Measurements from ENCODE around the gene ZNF414.

DNA sequence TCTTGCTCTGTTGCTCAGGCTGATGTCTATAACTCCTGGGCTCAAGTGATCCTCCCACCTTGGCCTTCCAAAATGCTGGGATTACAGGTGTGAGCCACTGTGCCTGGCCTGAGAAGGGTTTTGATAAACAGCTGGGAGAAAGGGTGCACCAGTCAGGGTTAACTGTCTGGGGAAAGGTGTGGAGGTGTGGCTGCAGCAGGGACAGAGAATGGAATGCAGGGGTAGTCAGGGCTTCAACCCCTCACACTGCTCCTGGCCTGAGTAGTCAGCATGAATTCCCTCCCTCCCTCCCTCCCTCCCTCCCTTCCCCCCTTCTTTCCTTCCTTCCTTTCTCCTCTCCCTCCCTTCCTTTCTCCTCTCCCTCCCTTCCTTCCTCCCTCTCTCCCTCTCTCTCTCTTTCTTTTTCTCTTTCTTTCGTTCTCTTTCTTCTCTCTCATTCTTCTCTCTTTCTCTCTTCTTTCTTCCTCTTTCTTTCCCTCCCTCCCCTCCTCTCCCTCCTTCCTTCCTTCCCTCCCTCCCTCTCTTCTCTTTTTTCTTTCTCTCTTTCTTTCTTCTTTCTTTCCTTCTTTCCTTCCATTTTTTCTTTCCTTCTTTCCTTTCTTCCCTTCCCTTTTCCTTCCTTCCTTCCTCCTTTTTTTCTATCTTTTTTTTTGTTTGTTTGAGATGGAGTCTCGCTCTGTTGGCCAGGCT is 47.3 kb upstream of the ZNF414 start:
- TF ChIP-seq, protein P1, sequence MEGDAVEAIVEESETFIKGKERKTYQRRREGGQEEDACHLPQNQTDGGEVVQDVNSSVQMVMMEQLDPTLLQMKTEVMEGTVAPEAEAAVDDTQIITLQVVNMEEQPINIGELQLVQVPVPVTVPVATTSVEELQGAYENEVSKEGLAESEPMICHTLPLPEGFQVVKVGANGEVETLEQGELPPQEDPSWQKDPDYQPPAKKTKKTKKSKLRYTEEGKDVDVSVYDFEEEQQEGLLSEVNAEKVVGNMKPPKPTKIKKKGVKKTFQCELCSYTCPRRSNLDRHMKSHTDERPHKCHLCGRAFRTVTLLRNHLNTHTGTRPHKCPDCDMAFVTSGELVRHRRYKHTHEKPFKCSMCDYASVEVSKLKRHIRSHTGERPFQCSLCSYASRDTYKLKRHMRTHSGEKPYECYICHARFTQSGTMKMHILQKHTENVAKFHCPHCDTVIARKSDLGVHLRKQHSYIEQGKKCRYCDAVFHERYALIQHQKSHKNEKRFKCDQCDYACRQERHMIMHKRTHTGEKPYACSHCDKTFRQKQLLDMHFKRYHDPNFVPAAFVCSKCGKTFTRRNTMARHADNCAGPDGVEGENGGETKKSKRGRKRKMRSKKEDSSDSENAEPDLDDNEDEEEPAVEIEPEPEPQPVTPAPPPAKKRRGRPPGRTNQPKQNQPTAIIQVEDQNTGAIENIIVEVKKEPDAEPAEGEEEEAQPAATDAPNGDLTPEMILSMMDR (IDR thresholded peaks at IDR 0.05 in 2 of 3, conservative IDR thresholded peaks at IDR 0.05 in 1 of 3; ENCODE audit: insufficient read depth in 2 of 3, low read depth in 1 of 3, low read length in 3 of 3): no peak
- TF ChIP-seq, protein P2, sequence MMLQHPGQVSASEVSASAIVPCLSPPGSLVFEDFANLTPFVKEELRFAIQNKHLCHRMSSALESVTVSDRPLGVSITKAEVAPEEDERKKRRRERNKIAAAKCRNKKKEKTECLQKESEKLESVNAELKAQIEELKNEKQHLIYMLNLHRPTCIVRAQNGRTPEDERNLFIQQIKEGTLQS (IDR thresholded peaks at IDR 0.05): no peak
- TF ChIP-seq, protein P2 (CRISPR knock-in tag; conservative IDR thresholded peaks at IDR 0.05): no peak
- TF ChIP-seq, protein P3, sequence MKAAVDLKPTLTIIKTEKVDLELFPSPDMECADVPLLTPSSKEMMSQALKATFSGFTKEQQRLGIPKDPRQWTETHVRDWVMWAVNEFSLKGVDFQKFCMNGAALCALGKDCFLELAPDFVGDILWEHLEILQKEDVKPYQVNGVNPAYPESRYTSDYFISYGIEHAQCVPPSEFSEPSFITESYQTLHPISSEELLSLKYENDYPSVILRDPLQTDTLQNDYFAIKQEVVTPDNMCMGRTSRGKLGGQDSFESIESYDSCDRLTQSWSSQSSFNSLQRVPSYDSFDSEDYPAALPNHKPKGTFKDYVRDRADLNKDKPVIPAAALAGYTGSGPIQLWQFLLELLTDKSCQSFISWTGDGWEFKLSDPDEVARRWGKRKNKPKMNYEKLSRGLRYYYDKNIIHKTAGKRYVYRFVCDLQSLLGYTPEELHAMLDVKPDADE (conservative IDR thresholded peaks at IDR 0.05; ENCODE audit: control insufficient read depth, low read depth, low read length): no peak
- TF ChIP-seq, protein P4, sequence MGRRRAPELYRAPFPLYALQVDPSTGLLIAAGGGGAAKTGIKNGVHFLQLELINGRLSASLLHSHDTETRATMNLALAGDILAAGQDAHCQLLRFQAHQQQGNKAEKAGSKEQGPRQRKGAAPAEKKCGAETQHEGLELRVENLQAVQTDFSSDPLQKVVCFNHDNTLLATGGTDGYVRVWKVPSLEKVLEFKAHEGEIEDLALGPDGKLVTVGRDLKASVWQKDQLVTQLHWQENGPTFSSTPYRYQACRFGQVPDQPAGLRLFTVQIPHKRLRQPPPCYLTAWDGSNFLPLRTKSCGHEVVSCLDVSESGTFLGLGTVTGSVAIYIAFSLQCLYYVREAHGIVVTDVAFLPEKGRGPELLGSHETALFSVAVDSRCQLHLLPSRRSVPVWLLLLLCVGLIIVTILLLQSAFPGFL (CRISPR knock-in tag; IDR thresholded peaks at IDR 0.05): no peak
- TF ChIP-seq FOS (IDR thresholded peaks at IDR 0.05; ENCODE audit: extremely low read depth, insufficient read length): no peak

Data from K562 (cell line).